K562 (cell line): Measurements from ENCODE around the gene MYADML2. TPM values are rescaled to one million over a fixed set of nuclear protein-coding genes. Genes with fewer than 3 reads are reported as not detected.

Source experiments
- ATF2 ChIP-seq: sonication (generic); formaldehyde crosslinking; IDR thresholded peaks from 2 replicates; pipeline ENCODE4 v1.8.1; 2022; ENCODE audit warnings: missing genetic modification reagents
- E2F6 ChIP-seq, 2 experiments: IDR thresholded peaks; 2 replicates each; pipeline ENCODE4 v1.6.1; 2011; ENCODE audit warnings: borderline replicate concordance in 1 of 2, control low read depth in 1 of 2, low read depth in 1 of 2, low read length in 1 of 2, mild to moderate bottlenecking in 1 of 2, mixed read lengths in 1 of 2, moderate library complexity in 1 of 2; ENCODE audit not compliant: insufficient read depth in 1 of 2, insufficient read length in 1 of 2, poor library complexity in 1 of 2, severe bottlenecking in 1 of 2; ENCODE audit errors: extremely low read depth in 1 of 2
- FOXM1 ChIP-seq, 2 experiments: fragments of 450-650 bp in 1 of 2; sonication (generic) in 1 of 2; formaldehyde crosslinking in 1 of 2; IDR thresholded peaks; 2 replicates each; pipeline versions ENCODE4 v1.6.1 to v1.9.0; 2017 to 2022; ENCODE audit warnings: low read depth in 2 of 2, mild to moderate bottlenecking in 2 of 2, missing genetic modification reagents in 1 of 2, moderate library complexity in 1 of 2
- HDAC8 ChIP-seq: fragments of 450-650 bp; IDR thresholded peaks from 2 replicates; pipeline ENCODE4 v1.6.1; 2016; ENCODE audit warnings: mild to moderate bottlenecking, missing genetic modification characterization, moderate library complexity, missing compliant biosample characterization
- HNRNPUL1 ChIP-seq: fragments of 200-400 bp; formaldehyde crosslinking; IDR thresholded peaks from 2 replicates; pipeline ENCODE4 v1.6.1; 2017; ENCODE audit warnings: low read length
- KDM4B ChIP-seq, 2 experiments: fragments of 450-650 bp in 1 of 2; sonication (generic) in 1 of 2; IDR thresholded peaks; 2 replicates each; pipeline ENCODE4 v1.6.1; 2016 to 2017; ENCODE audit warnings: borderline replicate concordance in 2 of 2, antibody characterized with exemption in 1 of 2, low read depth in 1 of 2, mild to moderate bottlenecking in 1 of 2
- NFE2L1 ChIP-seq: fragments of 450-650 bp; IDR thresholded peaks from 2 replicates; pipeline ENCODE4 v1.6.1; 2016; ENCODE audit warnings: missing genetic modification characterization, low read depth, mild to moderate bottlenecking, missing compliant biosample characterization, moderate library complexity, borderline replicate concordance
- NKRF ChIP-seq: fragments of 450-650 bp; IDR thresholded peaks from 2 replicates; pipeline ENCODE4 v1.6.1; 2016; ENCODE audit warnings: borderline replicate concordance
- RBM22 ChIP-seq: fragments of 200-400 bp; formaldehyde crosslinking; IDR thresholded peaks from 2 replicates; pipeline ENCODE4 v1.6.1; 2018; ENCODE audit warnings: low read length, low read depth; ENCODE audit not compliant: poor library complexity, severe bottlenecking
- RCOR1 ChIP-seq, 2 experiments: IDR thresholded peaks; 2 replicates each; pipeline ENCODE4 v1.6.1; 2012; ENCODE audit warnings: low read depth in 2 of 2, low read length in 2 of 2, borderline replicate concordance in 1 of 2, improper control_type of control experiment in 1 of 2
- SAP30 ChIP-seq: fragments of 200-600 bp; sonication (generic); IDR thresholded peaks from 2 replicates; pipeline ENCODE4 v1.6.1; 2012; ENCODE audit warnings: borderline replicate concordance, low read depth, mild to moderate bottlenecking, moderate library complexity, low read length, control low read depth, inconsistent platforms; ENCODE audit not compliant: insufficient read depth, poor library complexity, severe bottlenecking
- TGIF2 ChIP-seq: sonication (generic); formaldehyde crosslinking; IDR thresholded peaks from 2 replicates; pipeline ENCODE4 v1.8.1; 2022; ENCODE audit warnings: mild to moderate bottlenecking, missing genetic modification reagents, moderate library complexity
- ZFPM2 ChIP-seq: fragments of 250-450 bp; sonication (Bioruptor Pico); IDR thresholded peaks from 2 replicates; pipeline ENCODE4 v1.5.1; 2022; ENCODE audit warnings: mild to moderate bottlenecking
- ZHX1 ChIP-seq: fragments of 150-350 bp; conservative IDR thresholded peaks from 2 replicates; pipeline ENCODE4 v1.6.1; 2014; ENCODE audit warnings: low read length
- ZNF740 ChIP-seq, 3 experiments: fragments of 200-800 bp in 1 of 3; sonication (Bioruptor generic) in 1 of 3; sonication (generic) in 1 of 3; formaldehyde crosslinking in 1 of 3; IDR thresholded peaks; 2 replicates each; pipeline versions ENCODE4 v1.6.1 to v1.8.0; 2016 to 2022; ENCODE audit warnings: mild to moderate bottlenecking in 2 of 3, missing compliant biosample characterization in 2 of 3, missing genetic modification characterization in 2 of 3, missing genetic modification reagents in 1 of 3
- polyA plus RNA-seq, 8 experiments: library from polyadenylated mRNA; depleted of rRNA in 4 of 8; stranded (reverse) in 5 of 8; unstranded in 3 of 8; fragments of >200 nt; fragmentation: Nextera tagmentation in 2 of 8; fragmentation: Illumina TruSeq in 1 of 8; extraction: Ambion mirVana in 2 of 8; extraction: Trizol in 1 of 8; gene quantifications; 2 replicates each; pipeline versions ENCODE4 v1.2.1 to v1.2.3, GENCODE V29; 2011 to 2014; ENCODE audit warnings: inconsistent platforms in 1 of 8, missing spikeins in 1 of 8
- total RNA-seq, 7 experiments: library from RNA; depleted of rRNA in 6 of 7; stranded (reverse); fragments of >200 nt in 6 of 7; fragmentation: Illumina TruSeq in 2 of 7; extraction: Trizol in 2 of 7; gene quantifications; 2 replicates each; pipeline versions ENCODE4 v1.2.1 to v1.2.3, GENCODE V29; 2011 to 2021; ENCODE audit warnings: low replicate concordance in 1 of 7

Gene MYADML2
- total and polyA plus RNA-seq, 9 of the 15 experiments (the other 6 are each of a cell fraction or from before 2014, with no cell fraction given): not detected

- TF ChIP-seq E2F6 (IDR thresholded peaks at IDR 0.05; ENCODE audit: borderline replicate concordance in 1 of 2, extremely low read depth in 1 of 2, insufficient read depth in 1 of 2, insufficient read length in 1 of 2, low read depth in 1 of 2, low read length in 1 of 2, poor library complexity in 1 of 2, severe bottlenecking in 1 of 2) (no peak), KDM4B (IDR thresholded peaks at IDR 0.05; ENCODE audit: borderline replicate concordance in 2 of 2, low read depth in 1 of 2) (no peak), HDAC8 (tag) (no peak), SAP30 (peak; percentile 48), NFE2L1 (tag) (peak; percentile 45; the same call in 1 of the 2 replicates), ATF2 (CRISPR knock-in tag) (no peak; the same call in 1 of the 2 replicates), RBM22 (no peak), HNRNPUL1 (no peak), NKRF (peak; percentile 62; the same call in 1 of the 2 replicates), FOXM1 (IDR thresholded peaks at IDR 0.05; ENCODE audit: low read depth) (no peak), FOXM1 (CRISPR knock-in tag; IDR thresholded peaks at IDR 0.05; ENCODE audit: low read depth) (0 out of 2 replicates have a peak, but pooled peaks have one; percentile 3), RCOR1 (IDR thresholded peaks at IDR 0.05; ENCODE audit: borderline replicate concordance in 1 of 2, low read depth in 2 of 2, low read length in 2 of 2) (peak in 1 of 2 experiments; percentile 21; a peak in 1 of 4 replicates), ZFPM2 (no peak), TGIF2 (CRISPR knock-in tag) (0 out of 2 replicates have a peak, but pooled peaks have one; percentile 43), ZNF740 (CRISPR knock-in tag; IDR thresholded peaks at IDR 0.05) (no peak), ZNF740 (tag; IDR thresholded peaks at IDR 0.05) (no peak), ZHX1 (no peak)
Measured at GRCh38 chr17:81926451-81927151, 20.4 kb downstream of the MYADML2 start (continued).
